ENCODE measurements around the gene PPP6R3. TPM values are rescaled to one million over a fixed set of nuclear protein-coding genes. Genes with fewer than 3 reads are reported as not detected.

PPP6R3 gene
- total and polyA plus RNA-seq, 2 of the 8 experiments (the other 6 are each of a cell fraction or from before 2014, with no cell fraction given), result 44.6 to 150 TPM

GRCh38 chr11:68513930-68514487 is 53.5 kb downstream of the PPP6R3 start:
- no peak overlapping the region for H2BK12ac ChIP-seq (ENCODE audit: low read depth, low read length)
- no peak overlapping the region for H2BK15ac ChIP-seq (ENCODE audit: low read length)
- ChIA-PET CTCF (ENCODE audit: partially characterized antibody) (interaction anchor here (1.3 kb wide), 1 partner anchor 9 kb away, joined by 4 read pairs; no protein-coding TSS in a partner anchor), POLR2A (ENCODE audit: partially characterized antibody) (interaction anchor here (0.6 to 0.7 kb wide), 2 partner anchors 10 to 45 kb away, joined by 3 read pairs; no protein-coding TSS in a partner anchor)
- no peaks in the 10 kb centered on the region for H3K23me2 ChIP-seq (ENCODE audit: low read depth, low read length)
- no peak overlapping the region for H3K4ac ChIP-seq (replicated peaks; ENCODE audit: insufficient read length, low read depth, low read length)
- no peak for FAIRE-seq
- H2BK5ac ChIP-seq (ENCODE audit: low read depth, low read length), result no peak overlapping the region
- H3K27me3 ChIP-seq (replicated peaks in 1 of 4; ENCODE audit: control insufficient read depth in 3 of 4, extremely low read depth in 1 of 4, insufficient read depth in 3 of 4, low read length in 3 of 4), result no peaks in the 10 kb centered on the region
- H3K79me2 ChIP-seq (ENCODE audit: control insufficient read depth in 1 of 2, insufficient read depth in 2 of 2, low read length in 2 of 2), result peaks cover 13 to 97% of the 10 kb centered on the region in 2 experiments
- H3K4me3 ChIP-seq (ENCODE audit: extremely low read depth in 1 of 4, insufficient read depth in 2 of 4, low read depth in 3 of 4, low read length in 4 of 4), result no peak overlapping the region
- H4K91ac ChIP-seq (replicated peaks; ENCODE audit: insufficient read length, low read length), result no peak overlapping the region
- no peak overlapping the region for H3K18ac ChIP-seq (ENCODE audit: extremely low read depth, low read length)
- no peak overlapping the region for H3K14ac ChIP-seq (ENCODE audit: insufficient read length)
- peaks cover 11% of the 10 kb centered on the region for H3K79me1 ChIP-seq (ENCODE audit: low read depth, low read length)
- no peak overlapping the region for H3K56ac ChIP-seq (replicated peaks; ENCODE audit: insufficient read length, low read depth, low read length)
- H3K4me2 ChIP-seq (ENCODE audit: insufficient read depth in 1 of 2, low read depth in 2 of 2, low read length in 2 of 2), result no peak overlapping the region
- no peak overlapping the region for H3K9ac ChIP-seq (replicated peaks in 1 of 4; ENCODE audit: extremely low read depth in 1 of 4, low read depth in 3 of 4, low read length in 3 of 4)
- no peaks in the 10 kb centered on the region for H3K9me3 ChIP-seq (ENCODE audit: insufficient read depth in 2 of 2, low read depth in 1 of 2, low read length in 1 of 2)
- H4K8ac ChIP-seq (ENCODE audit: extremely low read depth, insufficient read depth, low read length), result no peak overlapping the region
- H3K36me3 ChIP-seq (ENCODE audit: control insufficient read depth in 2 of 4, insufficient read depth in 4 of 4, low read length in 3 of 4), result peaks cover 0 to 18% (median 2%) of the 10 kb centered on the region in 4 experiments; a peak in 3 of 8 replicates
- no peak overlapping the region for H3K27ac ChIP-seq (ENCODE audit: low read depth, low read length)
- no peak overlapping the region for H4K5ac ChIP-seq (ENCODE audit: insufficient read length, low read depth, low read length)
- no peaks in the 10 kb centered on the region; a peak in 1 of 7 replicates for H3K4me1 ChIP-seq (replicated peaks in 1 of 4; ENCODE audit: control insufficient read depth in 3 of 4, insufficient read depth in 4 of 4, low read length in 3 of 4)
- H2BK20ac ChIP-seq (ENCODE audit: low read length), result no peak overlapping the region
- peaks cover 21 to 23% of the 10 kb centered on the region in 2 experiments for H4K20me1 ChIP-seq (replicated peaks in 1 of 2; ENCODE audit: control insufficient read depth in 1 of 2, insufficient read depth in 2 of 2, low read length in 2 of 2)
- no peak for DNase-seq (ENCODE audit: low read depth in 1 of 2, low spot score in 2 of 2)
- H2AFZ ChIP-seq (ENCODE audit: low read length), result no peak overlapping the region
- H2BK120ac ChIP-seq (replicated peaks; ENCODE audit: low read depth, low read length), result no peak overlapping the region
- H3K23ac ChIP-seq (ENCODE audit: insufficient read length), result no peak overlapping the region
- WGBS, 2 experiments (ENCODE audit: extremely low coverage in 1 of 2, insufficient coverage in 1 of 2, insufficient read length in 1 of 2, insufficient replicate concordance in 2 of 2, low coverage in 1 of 2, low lambda C conversion rate in 2 of 2, missing lambda C conversion rate in 1 of 2), result 96% methylated on average over 6 of the region's 6 CpGs; no CpG with 5 or more reads in 1 of the 2 experiments
- no peak overlapping the region for H2AK5ac ChIP-seq (ENCODE audit: low read depth, low read length)
- TF ChIP-seq KDM5A (IDR thresholded peaks at IDR 0.05; ENCODE audit: low read length), result no peak
- no peak for TF ChIP-seq MAX (IDR thresholded peaks at IDR 0.05)
- TF ChIP-seq BRCA1 (IDR thresholded peaks at IDR 0.05; ENCODE audit: low read depth, low read length), result no peak
- TF ChIP-seq SUZ12 (IDR thresholded peaks at IDR 0.05; ENCODE audit: low read length), result no peak
- TF ChIP-seq JUN (IDR thresholded peaks at IDR 0.05; ENCODE audit: low read depth, low read length), result no peak
- TF ChIP-seq TCF12 (IDR thresholded peaks at IDR 0.05; ENCODE audit: low read depth, low read length), result no peak
- TF ChIP-seq RNF2 (IDR thresholded peaks at IDR 0.05; ENCODE audit: borderline replicate concordance, low read depth, low read length, missing control alignments, poor library complexity, severe bottlenecking), result no peak
- TF ChIP-seq SIRT6 (IDR thresholded peaks at IDR 0.05; ENCODE audit: low read length), result no peak
- TF ChIP-seq SP4 (IDR thresholded peaks at IDR 0.05; ENCODE audit: low read length), result no peak
- TF ChIP-seq KDM1A (IDR thresholded peaks at IDR 0.05; ENCODE audit: borderline replicate concordance, low read length), result no peak
- no peak for TF ChIP-seq FOSL1 (IDR thresholded peaks at IDR 0.05; ENCODE audit: insufficient read depth, low read depth, low read length)
- no peak for TF ChIP-seq SIN3A (conservative IDR thresholded peaks at IDR 0.05 in 1 of 2, IDR thresholded peaks at IDR 0.05 in 1 of 2; ENCODE audit: low read depth in 1 of 2, low read length in 2 of 2)
- no peak for TF ChIP-seq ZNF274 (IDR thresholded peaks at IDR 0.05; ENCODE audit: borderline replicate concordance, extremely low read depth, low read length)
